Umbilical cord (tissue), 2 donors: ENCODE data around the gene AFF2. TPM values are rescaled to one million over a fixed set of nuclear protein-coding genes. Genes with fewer than 3 reads are reported as not detected.

ENCODE experiments used
- DNase-seq: peaks from one replicate; pipeline ENCODE4 v3.0.0-alpha.2; 2015; ENCODE audit warnings: low spot score
- total RNA-seq: library from RNA; depleted of rRNA; stranded (reverse); fragments of >200 nt; gene quantifications from one replicate; pipeline ENCODE4 v1.2.3, GENCODE V29; 2014; ENCODE audit warnings: low replicate concordance; ENCODE audit not compliant: insufficient read depth

Gene AFF2
- total RNA-seq, 1 donor from 2014 or later: 14.7 TPM

DNA sequence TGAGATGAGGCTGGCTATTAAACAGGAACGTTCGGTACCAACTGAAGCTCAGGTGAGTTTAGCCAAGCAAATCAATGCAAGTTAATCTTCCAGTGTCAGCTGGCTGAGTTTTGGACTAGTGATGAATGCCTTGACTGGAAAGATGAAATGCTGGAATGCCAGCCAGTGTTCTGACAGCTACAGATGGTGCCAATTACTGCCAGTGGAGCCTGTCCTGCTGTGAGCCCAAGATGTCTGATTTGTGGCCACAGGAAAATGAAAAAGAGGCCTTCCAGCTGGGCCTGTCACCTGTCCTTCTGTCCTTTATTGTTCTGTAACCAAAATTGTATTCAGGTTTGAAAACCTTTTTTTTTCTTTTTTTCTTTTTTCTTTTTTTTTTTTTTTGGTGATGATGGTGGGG lies 223.1 kb downstream of the AFF2 start:
- DNase-seq: no peak

DNA sequence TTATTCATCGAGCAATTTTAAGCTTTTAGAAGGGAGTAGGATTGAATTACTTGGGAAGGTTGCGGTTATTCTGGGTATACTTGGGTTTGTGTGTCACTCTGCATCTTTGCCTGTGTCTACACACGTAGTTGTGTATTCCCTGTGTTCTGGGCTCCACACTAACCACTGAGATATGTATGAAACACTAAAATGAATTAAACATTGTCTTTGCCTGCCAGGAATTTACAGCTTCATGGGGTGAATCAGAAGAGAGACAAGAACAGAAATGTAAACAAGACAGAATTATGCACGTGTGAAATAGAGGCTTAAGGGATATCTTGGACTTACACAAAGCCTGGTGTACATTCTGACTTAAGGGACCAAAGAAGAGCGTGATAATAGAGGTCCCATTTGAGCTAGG lies 228.5 kb downstream of the AFF2 start:
- no peak for DNase-seq

DNA sequence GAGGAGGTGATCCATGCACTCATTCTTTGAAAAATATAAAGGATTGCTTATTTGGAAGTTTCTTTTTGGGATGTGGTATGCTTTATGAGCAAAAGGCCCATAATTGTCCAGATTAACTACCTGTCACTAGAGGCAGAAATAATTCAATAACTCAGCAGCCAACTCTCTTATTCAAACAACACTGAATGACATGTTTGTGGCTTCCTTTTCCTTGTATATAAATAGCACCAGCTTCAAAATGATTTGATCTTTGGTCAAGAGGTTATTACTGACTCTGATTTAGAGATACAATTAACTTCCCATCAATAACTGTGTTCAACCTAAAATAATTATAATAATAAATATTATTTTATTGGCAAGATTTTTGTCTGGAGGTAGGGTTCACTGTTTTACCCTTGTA lies 232.3 kb downstream of the AFF2 start:
- DNase-seq: no peak

DNA sequence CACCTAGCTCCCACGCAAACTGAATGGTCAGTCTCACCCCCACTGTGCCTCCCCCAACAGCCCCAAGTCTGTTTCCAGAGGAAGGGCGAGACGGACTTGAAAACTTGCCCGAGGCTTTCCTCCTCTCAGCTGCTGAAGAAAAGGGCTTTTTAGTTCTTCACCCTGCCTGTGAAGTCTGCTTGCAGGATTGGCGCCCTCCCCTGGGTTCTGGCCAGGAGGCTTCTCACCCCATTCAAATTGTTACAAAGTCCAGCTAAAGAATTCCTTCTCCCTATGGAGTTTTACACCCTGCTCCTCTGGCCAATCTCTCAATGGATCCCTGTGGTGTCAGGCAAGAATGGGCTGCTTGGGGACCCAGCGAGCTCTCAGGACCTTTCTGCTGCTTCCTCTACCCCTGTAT lies 241.0 kb downstream of the AFF2 start:
- DNase-seq: no peak

DNA sequence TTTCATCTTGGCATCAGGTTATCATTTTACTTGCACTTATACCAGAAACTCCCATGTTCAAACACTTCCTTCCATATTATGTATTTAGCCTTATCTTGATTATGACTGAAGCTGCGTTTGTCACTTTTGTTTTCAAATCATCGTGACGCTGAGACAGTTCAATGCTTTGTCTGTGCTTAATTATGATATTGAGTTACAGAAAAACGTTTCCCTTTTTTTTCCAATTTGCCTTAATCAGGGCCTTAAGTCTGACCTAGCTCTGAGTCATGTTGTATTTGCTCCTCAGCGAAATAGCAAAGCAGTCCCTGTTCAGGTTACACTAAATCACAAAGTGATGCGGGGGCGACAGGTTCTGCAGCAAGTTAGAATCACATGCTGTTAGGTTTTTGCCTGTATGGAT lies 254.7 kb downstream of the AFF2 start:
- DNase-seq: no peak

DNA sequence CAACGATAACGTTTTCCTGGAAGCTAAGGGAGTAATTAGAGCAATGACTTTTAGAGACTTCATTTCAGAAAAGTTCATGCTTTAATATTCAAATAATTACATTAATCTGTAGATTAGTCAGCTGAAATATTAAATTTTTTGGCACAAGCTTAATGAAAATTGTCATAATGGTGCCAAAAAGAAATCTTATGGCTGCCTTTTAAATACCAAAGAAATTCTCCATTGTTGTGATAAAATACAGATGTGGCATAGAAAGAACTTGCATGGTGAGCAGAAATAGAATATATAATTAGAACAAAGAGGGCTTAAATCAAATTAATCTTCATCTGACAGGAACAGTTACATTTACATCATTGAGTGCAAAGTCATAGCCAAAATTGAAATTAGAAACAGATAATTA lies 263.5 kb downstream of the AFF2 start:
- DNase-seq: no peak

DNA sequence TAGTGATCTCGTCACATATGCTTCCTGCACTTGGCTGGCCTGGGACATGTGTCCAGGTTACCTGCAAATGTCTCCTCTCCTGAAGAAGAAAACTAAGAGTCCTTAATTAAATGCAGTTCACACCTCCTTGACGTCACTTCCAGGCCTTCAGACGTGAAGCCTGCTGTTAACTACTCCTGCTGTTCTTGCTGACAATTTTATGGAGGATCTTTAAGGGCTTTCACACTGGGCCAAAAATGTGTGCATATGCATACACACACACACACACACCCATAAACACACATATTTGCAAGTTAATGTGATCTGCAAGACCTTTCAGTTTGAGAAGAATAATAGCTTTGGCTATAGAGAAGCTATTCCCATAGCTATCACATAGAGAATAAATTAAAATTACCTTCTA lies 267.9 kb downstream of the AFF2 start:
- no peak for DNase-seq

DNA sequence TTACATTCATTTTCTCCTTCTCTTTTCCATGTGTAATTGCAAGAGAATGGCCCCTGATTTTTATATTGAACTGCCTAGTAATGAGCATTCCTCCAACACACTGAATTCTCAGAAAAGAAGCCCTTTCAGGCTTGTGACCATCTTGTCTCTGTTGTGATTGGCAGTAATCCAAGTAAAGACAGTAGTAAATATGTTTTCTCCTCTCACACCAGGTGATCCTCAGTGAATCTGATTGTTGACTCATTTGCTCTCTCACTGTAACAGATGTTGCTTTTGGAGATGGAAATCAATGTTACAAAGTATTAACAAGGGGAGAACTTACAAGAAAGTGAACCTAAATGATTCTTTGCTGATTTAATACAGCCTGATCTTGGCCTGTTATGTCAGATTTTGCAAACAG lies 271.0 kb downstream of the AFF2 start:
- no peak for DNase-seq

DNA sequence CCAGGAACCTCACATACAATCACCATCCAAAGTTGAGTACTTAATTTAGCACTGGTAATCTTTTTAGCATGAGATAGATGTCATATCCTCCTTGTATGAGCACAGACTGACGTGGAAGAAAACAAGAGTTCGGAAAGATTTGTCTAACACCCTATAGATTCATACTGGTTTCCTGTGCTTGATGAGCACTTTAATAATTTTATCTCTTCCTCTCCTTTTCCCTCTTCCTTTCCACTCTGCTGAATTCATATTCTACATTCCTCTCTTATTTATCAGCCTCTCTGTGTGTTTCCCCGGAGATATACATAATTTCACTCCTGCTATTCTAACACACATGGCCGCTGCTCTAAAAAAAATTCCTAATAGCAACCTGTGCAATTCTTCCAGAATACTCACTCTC lies 273.9 kb downstream of the AFF2 start:
- no peak for DNase-seq

DNA sequence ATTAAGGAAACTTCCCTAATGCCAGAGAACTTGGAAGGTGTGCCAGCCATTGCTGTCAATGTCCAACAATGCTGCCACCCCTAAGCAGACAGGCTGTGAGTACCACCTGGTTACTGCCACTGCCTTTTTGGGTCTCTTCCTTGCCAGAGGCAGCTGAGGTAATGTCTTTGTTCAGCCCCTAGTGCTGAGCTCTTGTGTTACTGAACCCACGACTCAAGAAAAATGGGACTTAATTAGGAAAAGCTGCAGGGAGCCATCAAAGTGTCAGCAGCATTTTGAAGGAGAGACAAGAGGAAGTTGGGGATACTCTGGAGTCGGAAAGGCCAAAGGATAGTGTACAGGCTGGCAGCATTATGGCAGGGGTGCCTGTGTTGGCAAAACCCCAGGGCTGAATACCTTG lies 283.7 kb downstream of the AFF2 start:
- DNase-seq: no peak

DNA sequence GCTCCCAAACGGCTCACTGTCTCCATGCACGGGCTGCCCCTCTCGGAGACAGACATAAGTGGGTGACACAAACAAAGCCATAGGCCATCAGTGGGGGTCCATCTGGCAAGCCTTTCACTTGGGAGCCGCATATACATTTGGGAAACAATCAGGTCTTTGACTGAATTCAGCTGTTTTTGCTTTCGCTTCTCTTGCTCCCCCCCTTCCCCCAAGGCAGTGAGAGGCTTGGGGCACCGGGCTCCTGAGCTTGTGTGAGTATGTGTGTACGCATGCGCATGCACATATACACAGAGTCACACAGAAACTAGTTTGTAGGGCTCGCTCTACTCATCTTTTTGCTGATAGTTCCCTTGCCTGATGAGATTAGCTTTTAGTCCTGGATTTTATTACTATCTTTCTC lies 284.4 kb downstream of the AFF2 start:
- DNase-seq: peak; percentile 1

DNA sequence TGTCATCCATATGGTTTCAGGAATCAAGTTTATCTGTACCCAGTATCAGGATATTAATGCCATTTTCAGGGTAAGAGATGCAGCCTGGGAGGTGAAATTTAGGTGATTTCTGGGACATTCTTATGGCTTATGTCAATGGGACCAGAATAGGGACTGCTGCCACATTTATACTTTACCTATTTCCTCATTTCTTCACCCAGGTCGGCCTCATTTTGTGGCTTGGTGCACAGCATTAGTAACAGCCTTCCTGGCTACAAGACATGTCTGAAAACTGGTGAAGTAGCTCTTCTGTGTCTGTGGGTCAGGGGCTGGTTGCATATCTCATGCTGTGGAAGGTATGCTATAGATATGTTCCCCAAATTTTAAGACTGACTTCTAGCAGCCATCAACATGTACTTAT lies 284.8 kb downstream of the AFF2 start:
- DNase-seq: no peak

DNA sequence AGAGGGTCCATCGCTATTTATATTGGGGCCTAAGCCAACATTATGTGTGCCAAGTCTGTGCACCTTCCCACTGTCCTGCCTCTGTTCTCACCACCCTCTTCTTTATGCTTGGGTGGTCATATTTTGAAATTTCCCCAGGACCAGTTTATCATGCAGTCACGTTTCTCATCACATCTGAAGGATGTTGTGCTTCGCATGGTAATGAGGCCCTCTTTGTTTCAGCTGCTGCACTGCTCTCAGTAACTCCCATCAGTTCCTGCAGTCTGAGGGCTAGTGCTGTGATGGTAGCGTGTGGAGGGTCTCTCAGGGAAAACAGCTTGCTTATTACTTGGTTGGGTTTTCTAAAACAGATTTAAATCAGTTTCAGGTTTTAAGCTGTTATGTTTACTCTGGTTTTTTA lies 288.0 kb downstream of the AFF2 start:
- no peak for DNase-seq

DNA sequence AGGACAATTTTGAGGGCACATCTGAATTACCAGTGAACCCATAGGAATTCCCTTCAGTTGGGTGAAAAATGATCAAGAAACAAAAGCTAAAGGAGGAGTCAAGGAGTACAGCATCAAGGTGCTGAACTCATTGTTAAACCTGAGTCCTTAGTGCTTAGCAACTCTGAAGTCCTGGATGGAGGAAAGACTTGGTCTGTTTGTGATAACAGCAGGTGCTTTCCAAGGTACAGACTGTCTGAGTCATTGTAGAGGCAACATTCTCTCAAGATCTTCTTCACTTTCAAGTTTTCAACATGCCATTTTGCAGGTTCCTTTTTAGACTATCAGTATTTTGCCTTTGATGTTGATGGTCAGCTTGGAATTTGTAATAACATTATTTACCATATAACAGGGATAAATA lies 293.9 kb downstream of the AFF2 start:
- DNase-seq: no peak

DNA sequence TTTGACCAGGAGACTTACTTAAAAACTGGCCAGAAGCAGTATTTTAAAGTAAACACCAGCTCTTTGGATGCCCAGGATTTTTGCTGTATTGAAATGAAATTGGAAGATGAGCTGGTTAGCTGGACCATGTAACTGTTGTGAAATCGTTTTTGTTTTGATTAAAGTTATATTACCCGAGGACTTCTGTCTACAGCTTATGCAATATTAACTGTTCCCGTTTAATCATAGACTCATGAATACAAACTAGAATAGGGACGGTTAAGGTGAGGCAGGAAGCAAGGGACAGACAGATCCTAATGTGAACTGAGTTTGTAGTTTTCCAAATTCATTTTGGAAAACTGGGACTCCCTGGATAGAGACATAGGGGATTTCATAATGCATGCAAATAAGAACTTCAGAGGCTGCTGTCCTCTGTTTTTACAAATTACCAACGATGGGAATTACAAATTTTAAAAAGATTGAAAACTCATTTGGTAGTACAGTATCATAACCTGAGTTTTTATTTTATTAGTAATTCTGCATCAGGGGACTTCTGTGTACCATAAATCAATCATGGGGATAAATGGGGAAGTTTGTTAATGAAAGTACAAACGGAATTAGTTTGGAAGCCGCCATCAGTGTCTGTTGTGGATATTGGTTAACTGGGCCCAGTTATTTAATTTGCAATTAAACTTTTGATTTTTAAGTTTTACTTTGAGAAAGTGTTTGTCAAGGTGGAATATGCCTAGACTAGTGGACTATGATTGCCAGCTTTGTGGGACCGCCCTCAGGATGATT lies 304.4 kb downstream of the AFF2 start:
- DNase-seq: no peak

DNA sequence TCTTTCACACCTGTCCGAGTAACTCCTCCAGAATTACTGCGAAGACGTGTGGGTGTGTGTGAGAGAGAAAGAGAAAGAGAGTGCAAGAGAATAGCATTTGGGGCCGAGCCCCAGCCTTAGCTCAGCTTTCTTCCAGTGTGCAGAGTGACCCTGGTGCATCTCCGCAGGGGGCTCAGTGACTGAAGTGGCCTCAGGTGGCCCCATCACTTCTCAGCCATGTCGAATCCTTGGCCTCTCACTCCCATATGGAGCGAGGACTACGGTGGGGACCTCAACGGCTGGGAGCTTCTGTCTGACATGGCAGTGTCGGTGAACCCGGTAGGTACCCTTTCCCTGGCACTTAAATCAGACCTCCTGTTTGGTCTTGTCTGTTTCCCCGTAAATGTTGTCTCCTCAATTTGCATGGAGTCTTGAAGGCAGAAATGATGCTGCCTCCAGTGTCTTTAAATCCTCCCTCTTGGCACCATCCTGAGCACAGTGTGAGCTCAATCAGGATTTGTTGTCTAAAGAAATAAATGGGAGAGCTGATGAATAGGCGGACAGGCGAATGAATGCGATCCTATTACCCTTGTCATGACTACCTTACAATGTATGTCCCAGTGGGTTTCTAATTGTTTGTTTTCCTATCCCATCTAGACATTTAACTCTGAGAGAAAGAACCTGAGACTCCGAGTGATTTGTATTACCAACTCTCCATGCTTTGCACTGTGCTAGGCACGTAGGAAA lies 305.9 kb downstream of the AFF2 start:
- DNase-seq: no peak

DNA sequence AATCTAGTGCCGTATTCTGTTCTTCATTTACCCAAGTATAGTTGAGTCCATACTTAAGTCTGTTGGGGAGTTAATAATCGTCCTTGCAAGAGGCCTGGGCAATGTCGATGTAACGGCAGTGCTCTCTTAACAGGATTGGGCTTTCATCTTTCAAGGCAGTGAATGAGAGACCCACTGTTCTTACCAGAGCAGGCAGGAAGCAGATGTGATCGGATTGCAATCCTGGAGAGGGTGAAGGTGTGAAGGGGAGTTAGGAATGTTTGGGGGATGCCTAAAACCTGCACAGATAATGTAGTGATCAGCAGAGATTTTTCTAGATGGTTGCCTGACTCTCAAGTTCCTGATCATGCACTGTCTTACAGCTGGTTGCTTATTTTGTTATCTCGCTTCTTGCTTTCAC lies 308.4 kb downstream of the AFF2 start:
- DNase-seq: no peak

DNA sequence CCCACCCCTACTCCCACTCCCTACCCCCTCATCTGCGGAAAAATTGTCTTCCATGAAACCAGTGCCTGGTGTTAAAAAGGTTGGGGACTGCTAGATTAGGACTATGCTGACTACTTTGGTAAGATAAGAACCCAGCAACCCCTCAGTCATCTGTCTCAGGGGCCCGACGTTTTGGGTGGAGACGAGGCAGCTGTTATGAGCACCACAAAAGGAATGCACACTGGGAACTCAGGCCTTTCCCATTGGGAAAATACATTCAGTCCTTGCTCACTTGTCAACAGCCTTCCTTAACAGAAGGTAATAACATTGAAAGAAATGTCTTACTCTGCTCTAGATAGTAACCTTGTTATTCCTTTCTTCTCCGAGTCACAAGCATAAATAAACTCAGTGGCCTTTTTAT lies 310.8 kb downstream of the AFF2 start:
- peak; percentile 2 for DNase-seq

DNA sequence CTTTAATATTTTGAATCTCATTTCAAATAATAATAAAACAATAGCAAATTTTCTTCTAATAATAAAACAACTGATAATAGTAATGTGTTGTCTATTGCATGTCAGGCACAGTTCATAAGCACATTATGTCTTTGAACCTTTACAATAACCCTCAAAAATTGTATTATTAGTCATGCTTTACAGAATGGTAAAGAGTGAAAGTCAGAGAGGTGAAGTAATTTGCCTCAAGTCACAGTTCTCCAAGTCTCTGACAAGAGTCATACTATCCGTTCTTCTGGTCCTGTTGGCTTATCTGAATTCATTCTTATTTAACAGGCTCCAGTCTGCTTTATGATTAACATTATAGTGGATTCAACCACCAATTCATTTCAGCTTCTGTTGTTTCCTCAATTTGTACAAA lies 313.0 kb downstream of the AFF2 start:
- DNase-seq: no peak

DNA sequence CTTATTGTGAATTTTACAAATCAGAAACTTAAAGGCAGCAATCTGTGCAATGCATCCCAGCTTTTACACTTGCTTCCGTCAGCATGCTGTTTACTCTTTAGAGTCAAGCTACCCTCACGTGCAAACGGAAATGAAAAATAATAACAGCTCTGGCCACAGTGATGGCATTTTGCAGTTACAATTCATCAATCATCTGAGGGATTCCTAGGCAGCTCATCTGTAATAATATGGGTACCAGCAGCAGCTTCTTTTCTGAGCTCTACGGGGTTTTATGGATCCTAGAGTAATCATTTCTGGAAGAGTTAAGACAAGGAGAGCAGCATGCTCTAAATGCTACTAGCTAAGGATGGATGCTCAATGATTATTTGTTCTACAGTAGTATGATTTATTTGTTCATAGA lies 313.6 kb downstream of the AFF2 start:
- DNase-seq: no peak

DNA sequence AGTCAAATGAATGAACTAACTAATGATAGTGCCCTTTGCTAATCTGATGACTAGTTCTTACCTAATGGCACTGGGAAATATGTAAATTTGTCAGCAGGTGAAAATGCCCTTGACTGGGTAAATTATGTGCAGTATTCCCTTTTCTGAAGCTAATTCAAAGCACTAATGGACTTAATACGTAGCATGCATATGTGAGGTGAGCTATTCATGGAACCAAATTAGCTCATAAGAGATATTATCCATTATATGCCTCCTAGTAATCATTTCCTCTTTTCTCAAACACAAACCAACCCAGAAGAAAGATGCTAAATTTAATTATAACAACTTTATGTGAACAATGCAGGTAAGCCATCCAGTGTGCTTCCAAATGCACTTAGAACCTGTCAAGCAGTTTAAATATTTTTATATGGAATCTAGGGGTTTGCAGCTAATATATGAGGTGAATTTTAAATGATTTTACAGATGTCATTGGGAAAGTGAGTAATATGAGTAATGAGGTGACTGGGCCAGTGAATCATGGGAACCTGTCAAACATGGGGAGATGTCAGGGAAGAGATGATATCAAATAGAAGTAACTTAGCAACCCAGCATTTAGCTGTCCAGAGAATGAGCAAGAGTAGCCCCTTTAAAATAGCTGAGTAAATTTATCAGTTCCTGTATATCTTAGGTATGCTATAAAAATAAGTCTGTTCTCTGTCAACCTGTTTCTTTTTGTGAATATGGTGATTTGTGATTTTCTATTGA lies 315.0 kb downstream of the AFF2 start:
- peak; percentile 33 for DNase-seq

DNA sequence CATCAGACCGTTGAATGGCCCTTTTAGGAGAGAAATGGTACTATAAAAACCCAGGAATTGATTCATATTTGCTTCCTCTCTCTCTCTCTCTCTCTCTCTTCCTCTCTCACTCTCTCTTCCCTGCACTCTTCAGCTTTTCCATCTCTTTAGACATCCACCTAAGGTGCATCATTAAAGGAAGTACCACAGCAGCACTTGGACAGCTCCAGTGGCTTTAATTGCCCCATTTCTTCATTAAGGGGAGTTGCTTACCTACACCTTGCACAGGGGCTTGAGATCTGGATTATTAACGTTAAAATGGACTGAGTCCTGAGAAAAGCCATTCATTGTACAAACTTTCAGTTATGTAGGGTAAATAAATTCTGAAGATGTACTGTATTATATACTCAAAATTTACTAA lies 323.6 kb downstream of the AFF2 start:
- no peak for DNase-seq

DNA sequence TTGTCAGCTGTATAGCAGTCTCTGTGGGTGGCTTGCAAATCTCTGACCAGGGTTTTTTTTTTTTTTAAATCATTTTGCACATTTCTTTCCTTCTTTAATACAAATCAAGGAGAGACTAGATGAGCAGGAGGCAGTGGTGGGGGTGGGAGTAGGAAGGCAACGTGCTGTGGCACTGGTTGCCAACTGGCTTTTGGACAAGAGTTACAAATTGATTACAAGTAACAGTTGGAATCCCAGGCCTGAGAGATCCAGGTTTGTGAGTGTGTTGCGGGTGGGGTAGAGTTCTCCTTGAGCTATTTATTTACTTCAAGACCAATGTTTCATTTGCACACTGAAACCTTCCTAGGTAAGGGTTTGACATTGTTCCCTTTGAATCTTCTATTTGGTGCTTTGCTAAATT lies 325.3 kb downstream of the AFF2 start:
- DNase-seq: no peak
